ENCODE measurements around the gene TRPC4AP.

- peak in 3 of 5 experiments; percentile 15 to 26 (median 24) for TF ChIP-seq CTCF (IDR thresholded peaks at IDR 0.05 in 4 of 5, conservative IDR thresholded peaks at IDR 0.05 in 1 of 5)
- TF ChIP-seq POLR2A (IDR thresholded peaks at IDR 0.05): no peak
These were observed 93.6 kb downstream of the TRPC4AP start for GRCh38 chr20:34999021-34999451.

Data from gastrocnemius medialis (tissue), 4 donors.